ELR (cell line): ENCODE results near the gene ABHD1.
A peak's percentile ranks its signal among the peaks of the same experiment; 100 is the strongest.

ENCODE experiments used
- DNase-seq: peaks from one replicate; pipeline ENCODE4 v3.0.0-alpha.2; 2015; ENCODE audit warnings: low read depth

Gene ABHD1

DNA sequence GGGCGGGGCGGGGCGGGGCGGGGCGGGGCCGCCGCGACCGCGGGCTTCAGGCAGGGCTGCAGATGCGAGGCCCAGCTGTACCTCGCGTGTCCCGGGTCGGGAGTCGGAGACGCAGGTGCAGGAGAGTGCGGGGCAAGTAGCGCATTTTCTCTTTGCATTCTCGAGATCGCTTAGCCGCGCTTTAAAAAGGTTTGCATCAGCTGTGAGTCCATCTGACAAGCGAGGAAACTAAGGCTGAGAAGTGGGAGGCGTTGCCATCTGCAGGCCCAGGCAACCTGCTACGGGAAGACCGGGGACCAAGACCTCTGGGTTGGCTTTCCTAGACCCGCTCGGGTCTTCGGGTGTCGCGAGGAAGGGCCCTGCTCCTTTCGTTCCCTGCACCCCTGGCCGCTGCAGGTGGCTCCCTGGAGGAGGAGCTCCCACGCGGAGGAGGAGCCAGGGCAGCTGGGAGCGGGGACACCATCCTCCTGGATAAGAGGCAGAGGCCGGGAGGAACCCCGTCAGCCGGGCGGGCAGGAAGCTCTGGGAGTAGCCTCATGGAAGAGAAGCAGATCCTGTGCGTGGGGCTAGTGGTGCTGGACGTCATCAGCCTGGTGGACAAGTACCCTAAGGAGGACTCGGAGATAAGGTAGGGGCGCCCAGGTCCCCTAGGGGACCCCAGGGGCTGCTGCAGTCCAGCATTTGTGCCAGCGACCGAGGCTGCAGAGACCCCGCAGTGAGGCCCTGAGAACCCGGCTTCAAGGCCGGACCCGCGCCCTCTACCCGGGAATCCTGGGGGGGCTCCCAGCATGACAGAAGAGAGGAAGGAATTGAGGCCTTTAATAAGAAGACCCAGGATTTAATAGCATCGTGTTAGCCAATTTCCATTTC lies 36.7 kb upstream of the ABHD1 start, which contains the start of gene KHK:
Gene KHK, plus strand, starts transcription at position 49 of the 870 bp plus-strand sequence. Its CDS starts 488 bp downstream, at position 537.
- DNase-seq: peak; percentile 36

DNA sequence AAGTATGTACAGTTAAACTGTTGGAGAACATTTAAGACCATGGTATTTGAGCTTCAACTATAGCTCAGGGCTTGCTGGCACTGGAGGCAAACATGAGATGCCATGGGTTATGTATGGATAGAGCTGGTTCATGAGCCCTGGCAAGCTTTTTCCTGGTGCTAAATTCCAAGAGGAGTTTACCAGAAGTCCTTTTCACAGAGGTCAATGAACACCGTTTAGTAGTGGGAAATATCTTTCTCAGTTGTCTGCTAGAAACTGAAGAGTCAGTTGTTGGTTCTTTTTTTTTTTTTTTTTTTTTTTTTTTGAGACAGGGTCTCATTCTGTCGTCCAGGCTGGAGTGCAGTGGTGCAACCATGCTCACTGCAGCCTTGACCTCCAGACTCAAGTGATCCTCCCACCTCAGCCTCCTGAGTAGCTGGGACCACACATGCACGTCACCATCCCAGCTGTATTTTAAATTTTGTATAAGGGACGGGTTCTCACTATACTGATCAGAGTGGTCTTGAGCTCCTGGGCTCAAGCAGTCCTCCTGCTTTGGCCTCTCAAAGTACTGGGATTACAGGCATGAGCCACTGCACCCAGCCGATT lies 35.7 kb upstream of the ABHD1 start:
- DNase-seq: no peak

DNA sequence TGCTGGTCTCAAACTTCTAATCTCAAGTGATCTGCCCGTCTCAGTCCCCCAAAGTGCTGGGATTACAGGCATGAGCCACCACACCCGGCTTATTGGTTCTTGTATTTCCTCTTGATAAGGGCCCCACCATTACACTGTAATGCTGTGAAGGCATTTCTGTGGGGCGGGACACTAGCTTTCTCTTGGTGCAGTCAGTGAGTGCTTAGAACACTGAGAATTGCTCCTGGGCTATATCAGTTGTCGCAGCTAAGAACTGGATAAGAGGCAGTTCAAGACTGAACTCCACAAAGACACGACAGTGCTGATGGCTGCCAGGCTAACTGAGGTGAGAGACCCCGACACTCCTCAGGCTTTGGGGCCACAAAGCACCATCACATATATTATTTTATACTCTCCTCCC lies 35.0 kb upstream of the ABHD1 start:
- no peak for DNase-seq

DNA sequence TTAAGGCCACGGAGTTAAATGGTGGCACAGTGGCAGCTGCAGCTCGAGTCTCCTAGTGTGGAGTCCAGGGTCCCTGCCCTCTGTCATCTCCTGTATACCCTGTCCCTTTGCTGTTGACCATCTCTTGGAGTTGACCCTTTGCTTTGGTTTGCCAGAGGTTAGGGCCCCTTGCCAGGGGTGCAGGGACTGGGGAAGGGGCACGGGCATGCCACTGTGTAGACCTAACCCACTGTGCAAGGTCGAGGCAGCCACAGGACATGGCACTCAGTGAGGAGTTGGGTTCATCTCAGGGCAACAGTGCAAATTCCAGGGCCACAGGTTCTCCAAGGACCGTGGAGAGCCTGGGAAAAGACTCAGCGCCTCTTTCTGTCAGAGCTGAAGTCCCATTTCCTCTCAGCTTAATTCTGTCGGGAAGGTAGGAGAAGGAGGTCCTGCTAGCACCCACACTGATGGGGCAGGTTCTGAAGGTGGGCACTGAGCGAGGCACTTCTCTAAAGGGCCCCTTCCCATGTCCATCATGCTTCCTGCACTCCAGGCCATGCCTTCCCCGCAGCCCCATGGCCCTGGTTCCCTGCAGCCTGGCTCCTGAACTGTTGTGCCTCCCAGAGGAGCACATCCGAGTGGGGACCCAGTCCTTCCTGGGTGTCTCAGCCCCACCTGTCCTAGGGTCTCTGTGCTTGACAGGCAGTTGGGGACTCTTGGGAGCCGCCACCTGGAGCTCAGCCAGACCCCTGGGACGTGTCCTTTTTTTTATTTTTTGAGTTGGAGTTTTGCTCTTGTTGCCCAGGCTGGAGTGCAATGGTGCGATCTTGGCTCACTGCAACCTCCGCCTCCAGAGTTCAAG lies 34.3 kb upstream of the ABHD1 start:
- DNase-seq: no peak

DNA sequence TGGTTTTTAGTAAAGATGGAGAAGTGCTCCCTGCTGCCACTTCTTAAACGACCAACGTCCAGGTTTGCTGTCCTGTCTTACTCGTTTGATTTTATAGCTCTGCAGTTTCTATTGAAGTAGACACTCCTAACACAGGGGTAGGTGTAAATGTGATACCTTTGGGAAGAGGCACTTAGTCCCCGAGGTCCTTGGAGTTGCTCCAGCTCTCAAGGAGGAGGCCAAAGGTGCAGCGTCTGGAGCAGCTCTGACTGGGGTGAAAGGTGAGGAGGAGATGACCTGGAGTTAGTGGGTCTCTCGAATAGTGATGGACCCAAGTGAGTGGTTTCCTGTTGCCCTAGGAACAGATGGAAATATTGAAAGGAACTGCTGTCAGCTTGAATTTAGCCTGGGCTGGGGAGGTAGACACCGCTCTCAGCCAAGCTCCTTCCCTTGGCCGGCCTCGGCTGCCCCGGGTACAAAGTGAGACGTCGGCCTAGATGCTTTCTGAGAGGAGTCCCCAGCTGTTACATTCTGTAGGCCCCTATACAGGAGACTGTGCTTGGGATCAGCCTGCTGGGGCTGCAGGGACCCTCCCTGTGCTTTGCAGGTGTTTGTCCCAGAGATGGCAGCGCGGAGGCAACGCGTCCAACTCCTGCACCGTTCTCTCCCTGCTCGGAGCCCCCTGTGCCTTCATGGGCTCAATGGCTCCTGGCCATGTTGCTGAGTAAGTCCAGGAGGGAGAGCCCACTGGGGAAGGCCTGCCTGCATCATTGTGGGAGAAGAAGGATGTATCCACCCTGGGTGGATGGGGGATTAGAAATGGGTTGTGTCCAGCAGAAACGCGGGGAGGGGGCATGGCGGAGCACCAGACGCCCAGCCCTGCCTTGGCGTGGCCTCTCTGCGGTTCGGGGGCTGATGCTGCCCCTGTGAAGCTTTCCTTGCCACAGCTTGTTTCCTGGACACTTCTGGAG lies 31.6 kb upstream of the ABHD1 start:
- no peak for DNase-seq

DNA sequence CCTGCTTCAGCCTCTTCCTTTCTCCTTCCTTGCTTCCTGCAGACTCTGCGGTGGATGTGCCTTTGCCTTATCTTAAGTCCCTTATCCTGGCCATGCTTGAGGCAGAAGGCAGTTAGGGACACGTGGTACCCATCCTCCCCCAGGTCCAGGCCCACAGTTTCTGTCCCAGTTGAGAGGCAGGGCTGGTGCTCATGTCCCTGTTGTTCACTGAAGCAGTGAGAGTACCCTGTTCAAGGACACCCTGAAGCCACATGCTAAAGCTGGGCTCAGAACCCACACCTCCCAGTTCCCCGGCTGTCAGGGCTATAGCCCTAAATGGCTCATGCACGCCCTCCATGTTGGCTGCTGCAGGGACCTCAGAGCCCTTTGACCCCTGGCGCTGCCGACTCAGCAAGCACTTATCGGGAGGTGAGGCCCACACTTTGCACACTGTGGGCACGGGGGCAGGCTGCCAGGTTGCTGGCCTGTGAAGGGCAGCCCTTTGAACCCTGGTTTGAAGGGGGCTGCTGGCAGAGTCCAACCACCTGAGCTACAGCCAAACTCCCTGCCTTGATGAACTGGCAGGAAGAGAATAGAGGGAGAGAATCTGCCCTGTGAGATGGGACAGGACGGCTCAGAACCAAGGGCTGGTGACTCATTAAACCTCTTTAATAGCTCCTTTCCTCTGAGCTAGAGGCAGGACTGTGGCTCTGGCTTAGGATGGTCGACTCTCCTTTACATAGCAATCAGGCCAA lies 30.8 kb upstream of the ABHD1 start:
- DNase-seq: peak; percentile 52

DNA sequence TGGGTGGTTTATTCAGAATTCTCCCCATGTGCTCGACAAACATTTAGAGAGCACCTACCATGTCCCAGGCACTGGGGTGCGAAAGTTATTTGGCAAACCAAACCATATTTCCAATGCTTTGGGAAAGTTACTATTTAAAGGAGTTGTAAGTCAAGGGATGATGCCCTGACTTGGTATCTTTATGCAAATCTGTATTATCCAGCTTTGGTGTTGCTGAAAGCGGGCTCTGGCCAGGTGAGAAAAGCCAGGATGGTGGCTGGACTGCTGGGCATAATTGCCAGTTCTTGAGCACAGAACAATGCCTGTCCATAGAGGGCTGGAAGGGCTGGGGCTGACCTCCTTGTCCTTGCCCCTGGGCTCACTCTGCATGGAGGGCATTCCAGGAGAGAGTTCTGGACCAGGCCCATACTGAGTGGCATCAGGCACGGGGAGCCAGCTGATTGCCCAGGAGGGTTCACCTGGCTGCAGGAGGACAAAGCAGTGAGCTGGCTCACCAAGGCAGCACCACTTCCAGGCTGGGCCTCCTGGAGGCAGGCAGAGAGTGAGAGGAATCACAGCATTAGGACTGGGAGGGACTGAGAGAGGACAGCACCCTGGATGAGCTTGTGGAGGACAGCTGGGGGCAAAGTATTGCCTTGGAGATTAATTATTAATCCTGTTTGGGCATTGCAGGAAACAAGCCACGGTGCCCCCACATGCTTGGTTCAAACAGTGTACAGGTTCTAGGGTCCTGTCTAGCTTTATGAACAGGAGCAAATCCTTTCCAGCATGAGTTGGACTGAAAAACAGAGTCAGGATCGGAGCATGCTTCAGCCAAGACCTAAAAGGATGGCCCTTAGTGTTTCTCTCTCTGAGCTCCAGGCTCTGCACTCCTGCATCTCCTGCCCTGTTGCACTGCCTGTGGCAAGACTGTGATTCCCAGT lies 29.9 kb upstream of the ABHD1 start:
- no peak for DNase-seq

DNA sequence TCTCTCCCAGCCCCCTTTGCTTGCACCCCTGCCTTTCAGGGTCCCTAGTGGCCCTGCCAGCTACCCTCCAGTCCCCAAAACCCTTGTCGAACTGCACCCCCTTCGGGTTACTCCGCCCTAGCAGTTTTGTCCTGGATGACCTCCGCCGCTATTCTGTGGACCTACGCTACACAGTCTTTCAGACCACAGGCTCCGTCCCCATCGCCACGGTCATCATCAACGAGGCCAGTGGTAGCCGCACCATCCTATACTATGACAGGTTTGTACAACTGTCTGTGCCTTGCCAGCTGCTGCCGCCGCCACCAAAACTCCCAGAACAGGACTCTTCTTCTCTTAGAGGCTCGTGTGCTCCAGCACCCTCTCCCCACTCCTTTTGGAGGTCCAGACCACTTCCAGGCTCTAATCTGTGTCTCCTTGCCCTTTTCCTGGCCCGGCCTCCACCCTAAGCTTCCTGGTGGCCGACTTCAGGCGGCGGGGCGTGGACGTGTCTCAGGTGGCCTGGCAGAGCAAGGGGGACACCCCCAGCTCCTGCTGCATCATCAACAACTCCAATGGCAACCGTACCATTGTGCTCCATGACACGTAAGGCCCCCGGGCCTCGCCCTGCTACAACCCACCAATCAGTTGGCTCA lies 29.1 kb upstream of the ABHD1 start:
- no peak for DNase-seq

DNA sequence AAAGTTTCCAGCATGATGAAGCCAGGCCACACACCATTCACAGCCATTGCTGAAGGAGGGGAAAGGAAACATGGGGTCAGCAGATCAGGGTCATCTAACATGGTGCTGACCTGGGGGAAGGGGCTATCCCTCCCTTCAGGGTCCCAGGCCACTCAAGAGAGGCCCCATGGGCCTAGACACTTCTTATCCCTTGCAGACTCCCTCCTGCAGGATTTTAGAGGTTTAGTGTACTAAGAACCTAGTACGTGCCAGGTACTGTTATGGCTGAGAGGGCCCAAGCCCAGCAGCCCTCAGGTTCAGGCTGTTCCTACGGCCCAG lies 28.2 kb upstream of the ABHD1 start:
- no peak for DNase-seq

DNA sequence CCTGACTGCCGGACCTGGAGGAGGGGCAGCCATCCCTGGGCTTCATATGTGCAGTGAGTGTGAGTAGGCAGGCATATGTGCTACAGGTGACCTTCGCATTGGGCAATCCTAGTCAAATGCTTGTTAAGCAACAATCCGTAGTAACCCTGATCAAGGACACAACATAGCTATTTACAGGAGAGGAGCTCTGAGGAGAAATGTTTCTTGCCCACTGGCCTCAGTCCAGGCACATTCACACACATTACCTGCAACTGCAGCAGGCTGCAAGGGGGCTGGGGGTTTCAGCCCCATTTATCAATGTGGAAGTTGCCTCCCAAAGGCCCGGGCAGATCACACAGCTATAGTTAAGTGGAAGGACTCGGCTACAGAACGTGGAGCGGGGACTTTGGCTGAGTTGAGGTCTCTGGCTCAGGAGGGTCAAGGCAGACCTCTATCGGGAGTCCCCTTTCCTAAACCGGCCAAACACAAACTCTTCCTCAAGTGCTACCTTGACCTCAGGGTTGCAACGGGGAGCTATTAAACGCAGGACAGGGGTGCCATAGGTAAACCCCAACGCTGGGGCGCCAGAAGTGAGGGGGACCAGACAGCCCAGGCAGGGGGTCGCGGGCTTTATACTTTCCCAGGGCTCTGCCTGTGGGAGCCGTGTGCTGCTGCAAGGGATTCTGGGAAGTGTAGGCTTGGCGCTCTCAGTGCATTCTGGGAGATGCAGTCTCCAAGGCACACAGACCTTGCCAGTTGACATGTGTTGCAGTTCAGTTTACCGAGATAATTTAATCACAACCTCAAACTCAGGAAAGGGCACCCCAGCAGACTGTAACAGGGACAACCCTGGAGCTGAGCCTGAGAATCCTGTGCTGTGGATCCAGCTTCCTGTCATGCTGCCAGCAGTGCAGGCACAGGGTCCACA lies 27.6 kb upstream of the ABHD1 start:
- peak; percentile 65 for DNase-seq

DNA sequence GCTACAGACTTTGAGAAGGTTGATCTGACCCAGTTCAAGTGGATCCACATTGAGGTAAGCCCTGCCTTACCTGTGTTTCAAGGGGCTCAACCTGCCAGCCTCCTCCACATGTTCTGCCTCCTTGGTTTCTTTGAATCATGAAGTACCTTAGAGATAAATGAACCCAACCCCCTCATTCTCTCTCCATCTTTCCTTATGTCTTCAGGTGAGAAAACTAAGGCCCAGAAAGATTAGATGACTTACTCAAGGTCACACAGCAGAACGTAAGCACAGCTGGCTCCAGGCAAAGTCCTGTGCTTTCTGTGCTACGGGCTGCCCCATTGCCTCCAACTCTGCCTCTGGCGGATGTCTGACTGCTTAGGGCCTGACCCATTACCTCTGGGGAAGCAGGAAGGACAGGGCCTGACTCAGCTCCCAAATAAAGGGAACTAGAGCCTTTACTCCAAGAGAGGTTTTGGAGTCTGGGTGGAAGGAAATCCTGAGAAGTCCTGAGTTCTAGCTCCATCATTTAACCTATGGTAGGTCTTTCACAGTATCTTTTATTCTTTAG lies 26.8 kb upstream of the ABHD1 start:
- no peak for DNase-seq

DNA sequence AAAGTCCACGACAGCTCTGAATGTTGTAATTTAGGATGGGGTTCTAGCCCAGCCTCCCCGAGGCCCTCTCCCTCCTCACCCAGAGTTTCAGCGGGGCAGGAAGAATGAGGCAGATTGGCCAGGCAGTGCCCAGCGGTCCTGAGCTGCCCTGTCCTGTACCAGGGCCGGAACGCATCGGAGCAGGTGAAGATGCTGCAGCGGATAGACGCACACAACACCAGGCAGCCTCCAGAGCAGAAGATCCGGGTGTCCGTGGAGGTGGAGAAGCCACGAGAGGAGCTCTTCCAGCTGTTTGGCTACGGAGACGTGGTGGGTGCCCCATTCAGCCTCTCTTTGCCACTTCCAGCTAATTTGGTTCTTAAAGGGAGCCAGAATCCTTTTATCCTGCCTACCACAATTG lies 26.3 kb upstream of the ABHD1 start:
- DNase-seq: no peak

DNA sequence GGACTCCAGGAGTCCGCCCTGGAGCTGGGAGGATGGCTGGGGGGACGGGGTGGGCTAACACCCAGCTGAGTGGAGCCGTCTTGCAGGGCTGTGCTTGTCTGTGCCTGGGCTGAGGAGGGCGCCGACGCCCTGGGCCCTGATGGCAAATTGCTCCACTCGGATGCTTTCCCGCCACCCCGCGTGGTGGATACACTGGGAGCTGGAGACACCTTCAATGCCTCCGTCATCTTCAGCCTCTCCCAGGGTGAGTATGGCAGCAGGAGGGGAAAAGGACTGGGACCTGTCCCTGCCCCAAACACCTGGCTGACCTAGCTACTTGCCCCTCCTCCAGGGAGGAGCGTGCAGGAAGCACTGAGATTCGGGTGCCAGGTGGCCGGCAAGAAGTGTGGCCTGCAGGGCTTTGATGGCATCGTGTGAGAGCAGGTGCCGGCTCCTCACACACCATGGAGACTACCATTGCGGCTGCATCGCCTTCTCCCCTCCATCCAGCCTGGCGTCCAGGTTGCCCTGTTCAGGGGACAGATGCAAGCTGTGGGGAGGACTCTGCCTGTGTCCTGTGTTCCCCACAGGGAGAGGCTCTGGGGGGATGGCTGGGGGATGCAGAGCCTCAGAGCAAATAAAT lies 24.2 kb upstream of the ABHD1 start:
- no peak for DNase-seq

DNA sequence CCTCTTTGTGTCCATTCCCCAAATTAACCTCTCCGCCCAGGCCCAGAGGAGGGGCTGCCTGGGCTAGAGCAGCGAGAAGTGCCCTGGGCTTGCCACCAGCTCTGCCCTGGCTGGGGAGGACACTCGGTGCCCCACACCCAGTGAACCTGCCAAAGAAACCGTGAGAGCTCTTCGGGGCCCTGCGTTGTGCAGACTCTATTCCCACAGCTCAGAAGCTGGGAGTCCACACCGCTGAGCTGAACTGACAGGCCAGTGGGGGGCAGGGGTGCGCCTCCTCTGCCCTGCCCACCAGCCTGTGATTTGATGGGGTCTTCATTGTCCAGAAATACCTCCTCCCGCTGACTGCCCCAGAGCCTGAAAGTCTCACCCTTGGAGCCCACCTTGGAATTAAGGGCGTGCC lies 23.6 kb upstream of the ABHD1 start:
- DNase-seq: no peak

DNA sequence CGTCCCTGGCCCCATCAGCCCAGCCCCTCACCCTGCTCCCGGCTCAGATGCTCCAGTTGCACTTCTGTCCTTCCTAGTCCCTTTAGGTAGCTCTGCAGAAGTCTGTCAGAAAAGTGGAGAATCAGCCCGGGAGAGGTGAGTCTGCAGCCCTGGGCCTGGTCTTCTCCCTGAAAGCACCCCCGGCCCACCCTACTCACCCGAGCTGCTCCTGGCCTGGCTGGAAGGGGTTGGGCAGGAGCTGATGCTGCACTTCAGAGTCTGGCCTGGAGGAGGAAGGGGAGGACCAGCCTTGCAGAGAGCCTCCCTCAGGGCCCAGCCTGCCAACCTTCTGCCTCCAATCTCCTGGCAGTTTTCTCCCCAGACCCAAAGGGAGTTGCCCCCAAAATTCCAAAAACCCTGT lies 21.3 kb upstream of the ABHD1 start:
- no peak for DNase-seq

DNA sequence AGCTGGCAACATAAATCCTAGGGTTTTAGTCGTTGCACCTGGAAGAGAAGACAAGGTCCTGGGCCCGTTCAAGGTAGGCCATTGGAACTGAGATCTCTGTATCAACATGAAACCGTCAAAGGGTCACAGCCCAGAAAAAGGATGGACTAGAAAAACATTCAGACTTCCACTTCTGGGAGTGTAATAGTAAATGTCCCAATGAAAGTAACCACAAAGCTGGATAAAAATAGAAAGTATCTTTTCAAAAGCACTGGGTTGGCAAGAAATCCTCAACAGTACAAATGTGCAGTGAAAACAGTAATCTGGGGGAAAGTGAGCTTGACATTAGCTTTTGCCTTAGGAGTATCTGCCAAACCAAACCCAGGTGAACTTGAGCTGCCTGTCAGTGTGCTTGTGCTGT lies 17.6 kb upstream of the ABHD1 start:
- DNase-seq: no peak

DNA sequence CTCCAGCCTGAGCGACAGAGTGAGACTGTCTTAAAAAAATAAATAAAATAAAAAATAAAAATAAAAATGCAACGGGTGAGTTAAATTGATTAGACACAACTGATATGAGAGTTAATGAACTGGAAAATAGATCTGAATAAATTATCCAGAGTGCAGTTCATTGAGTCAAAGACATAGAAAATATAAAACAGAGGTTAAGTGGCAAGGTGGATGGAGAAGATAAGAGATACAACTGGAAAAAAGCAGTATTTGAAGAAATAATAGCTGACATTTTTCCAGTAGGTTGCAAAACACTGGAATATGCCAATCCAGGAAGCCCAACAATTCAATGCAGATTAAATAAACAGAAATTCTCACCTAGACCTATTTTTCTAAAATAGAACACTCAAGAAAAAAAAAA lies 15.4 kb upstream of the ABHD1 start:
- no peak for DNase-seq

DNA sequence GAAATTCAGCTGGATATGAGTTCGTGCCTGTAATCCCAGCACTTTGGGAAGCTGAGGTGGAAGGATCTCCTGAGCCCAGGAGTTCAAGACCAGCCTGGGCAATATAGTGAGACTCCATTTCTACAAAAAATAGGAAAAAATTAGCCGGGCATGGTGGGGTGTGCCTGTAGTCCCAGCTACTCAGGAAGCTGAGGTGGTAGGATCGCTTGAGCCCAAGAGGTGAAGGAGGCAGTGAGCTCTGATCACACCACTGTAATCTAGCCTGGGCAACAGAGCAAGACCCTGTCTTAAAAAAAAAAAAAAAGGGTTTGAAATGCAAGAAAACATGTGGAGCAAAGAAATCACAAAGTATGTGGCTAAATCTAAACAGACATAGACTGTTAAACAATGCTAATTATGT lies 14.5 kb upstream of the ABHD1 start:
- DNase-seq: no peak
